Gastroesophageal sphincter (tissue), 4 donors: ENCODE measurements around the gene SPDYE1. TPM values are rescaled to one million over a fixed set of nuclear protein-coding genes. Genes with fewer than 3 reads are reported as not detected.
"Not testable (repeated sequence)": the region's sequence is repeated elsewhere in the genome, so short reads cannot be mapped to it uniquely, and the experiment has no call there.

ENCODE experiments used
- ATAC-seq: fragments of 150-250 bp; one replicate; pipeline ENCODE4 v1.9.1; 2016; ENCODE audit warnings: mild to moderate bottlenecking, moderate library complexity
- H3K27ac ChIP-seq, 4 donors: fragments of 200-600 bp; sonication (generic) in 3 of 4; 1 replicate in 3 of 4; 2 replicates in 1 of 4; pipeline ENCODE4 v1.5.1; 2016 to 2019
- H3K27me3 ChIP-seq: fragments of 200-600 bp; sonication (generic); one replicate; pipeline ENCODE4 v1.5.1; 2019
- H3K36me3 ChIP-seq, 2 donors: fragments of 200-600 bp; sonication (generic); one replicate each; pipeline ENCODE4 v1.5.1; 2019; ENCODE audit warnings: control low read depth in 1 of 2
- H3K4me1 ChIP-seq, 3 donors: fragments of 200-600 bp; sonication (generic); 1 replicate in 2 of 3; 2 replicates in 1 of 3; pipeline ENCODE4 v1.5.1; 2016 to 2019; ENCODE audit warnings: control low read depth in 2 of 3
- H3K4me3 ChIP-seq, 2 donors: fragments of 200-600 bp; sonication (generic); one replicate each; pipeline ENCODE4 v1.5.1; 2019; ENCODE audit warnings: mild to moderate bottlenecking in 1 of 2, moderate library complexity in 1 of 2
- H3K9me3 ChIP-seq, 3 donors: fragments of 200-600 bp; sonication (generic); one replicate each; pipeline ENCODE4 v1.5.1; 2017 to 2019; ENCODE audit warnings: control low read depth in 2 of 3
- CTCF ChIP-seq, 4 experiments: fragments of 200-600 bp in 2 of 4; fragments of 450-650 bp in 2 of 4; sonication (generic) in 1 of 4; IDR thresholded peaks; one replicate each; pipeline ENCODE4 v1.5.1; 2017 to 2019; ENCODE audit warnings: antibody characterized with exemption in 4 of 4, mild to moderate bottlenecking in 2 of 4, moderate library complexity in 2 of 4
- EP300 ChIP-seq: sonication (generic); formaldehyde crosslinking; IDR thresholded peaks from one replicate; pipeline ENCODE4 v1.6.1; 2017; ENCODE audit warnings: antibody characterized with exemption, mild to moderate bottlenecking
- POLR2A ChIP-seq, 2 donors: fragments of 450-650 bp; IDR thresholded peaks; one replicate each; pipeline ENCODE4 v1.6.1; 2017; ENCODE audit warnings: antibody characterized with exemption in 2 of 2, mild to moderate bottlenecking in 2 of 2, moderate library complexity in 1 of 2
- POLR2AphosphoS5 ChIP-seq: sonication (generic); formaldehyde crosslinking; IDR thresholded peaks from one replicate; pipeline ENCODE4 v1.6.1; 2017; ENCODE audit warnings: antibody characterized with exemption
- WGBS, 2 donors: methylation state at CpG; one replicate each; pipeline ENCODE4 v1.1.5; 2018; ENCODE audit warnings: low coverage in 1 of 2; 5-methylcytosine and 5-hydroxymethylcytosine counted together
- total RNA-seq, 4 donors: library from RNA; depleted of rRNA; stranded (reverse); fragments of >200 nt; gene quantifications; one replicate each; pipeline ENCODE4 v1.1.0, GENCODE V29; 2016

SPDYE1 gene
- total RNA-seq, 4 donors from 2014 or later, result not detected

GRCh38 chr7:44038553-44038952, 40.9 kb downstream of the SPDYE1 start:
- Histone ChIP-seq H3K4me1 (peaks cover 0 to 18% (median 0%) of the 10 kb centered on the region in 3 donors), H3K4me3 (peak overlapping the region in 1 of 2 donors; percentile 14), H3K27ac (peak overlapping the region in 2 of 4 donors; percentile 31 to 44)
- ATAC-seq, H3K27me3 ChIP-seq, H3K9me3 ChIP-seq, H3K36me3 ChIP-seq: not testable (repeated sequence)
- WGBS, 2 donors, result no CpG with 5 or more reads among the region's 12 CpGs

GRCh38 chr7:44038961-44039558, 41.4 kb downstream of the SPDYE1 start:
- WGBS, 2 donors, result 0% methylated on average over 3 of the region's 26 CpGs; no CpG with 5 or more reads in 1 of the 2 donors
- peaks cover 0 to 23% (median 4%) of the 10 kb centered on the region in 3 donors for H3K4me1 ChIP-seq
- peak overlapping the region; percentile 13 to 47 for H3K4me3 ChIP-seq
- peak; percentile 93 for ATAC-seq
- not testable (repeated sequence) for H3K36me3 ChIP-seq, H3K27me3 ChIP-seq, H3K9me3 ChIP-seq
- H3K27ac ChIP-seq, result peak overlapping the region; percentile 29 to 85 (median 81)
- TF ChIP-seq POLR2AphosphoS5, result peak; percentile 66

- no CpG with 5 or more reads among the region's 40 CpGs for WGBS, 2 donors
- H3K27me3 ChIP-seq, H3K36me3 ChIP-seq, H3K9me3 ChIP-seq, ATAC-seq: not testable (repeated sequence)
- Histone ChIP-seq H3K4me3 (peak overlapping the region; percentile 23 to 47), H3K4me1 (peaks cover 0 to 26% (median 4%) of the 10 kb centered on the region in 3 donors), H3K27ac (peak overlapping the region in 3 of 4 donors; percentile 66 to 73 (median 68))
These were observed 42.2 kb downstream of the SPDYE1 start for GRCh38 chr7:44039800-44040492.

- not testable (repeated sequence) for ATAC-seq, H3K9me3 ChIP-seq, H3K36me3 ChIP-seq, H3K27me3 ChIP-seq
- peak overlapping the region; percentile 22 to 47 for H3K4me3 ChIP-seq
- TF ChIP-seq CTCF (IDR thresholded peaks at IDR 0.05), result peak in 1 of 4 experiments; percentile 48
- peak overlapping the region in 2 of 4 donors; percentile 66 to 68 for H3K27ac ChIP-seq
- peaks cover 0 to 32% (median 6%) of the 10 kb centered on the region in 3 donors for H3K4me1 ChIP-seq
- no CpG with 5 or more reads among the region's 46 CpGs for WGBS, 2 donors
These were observed 42.8 kb downstream of the SPDYE1 start for GRCh38 chr7:44040493-44040891.

- Histone ChIP-seq H3K27me3 (no peaks in the 10 kb centered on the region), H3K36me3 (peaks cover 0 to 13% of the 10 kb centered on the region in 2 donors), H3K4me3 (no peak overlapping the region), H3K4me1 (peaks cover 0 to 49% (median 9%) of the 10 kb centered on the region in 3 donors), H3K27ac (no peak overlapping the region), H3K9me3 (no peaks in the 10 kb centered on the region)
- no peak for ATAC-seq
- WGBS, 2 donors, result 86% methylated on average over 2 of the region's 2 CpGs; no CpG with 5 or more reads in 1 of the 2 donors
- no peak for TF ChIP-seq CTCF (IDR thresholded peaks at IDR 0.05)
- TF ChIP-seq EP300, result no peak
- TF ChIP-seq POLR2AphosphoS5, result no peak
These were observed 44.5 kb downstream of the SPDYE1 start for GRCh38 chr7:44042221-44042620.

- H3K27me3 ChIP-seq, result no peaks in the 10 kb centered on the region
- H3K4me3 ChIP-seq, result peak overlapping the region; percentile 79 to 98
- WGBS, 2 donors, result 0 to 10% methylated on average over 4 to 5 of the region's 8 CpGs
- ATAC-seq, result no peak
- no peaks in the 10 kb centered on the region for H3K9me3 ChIP-seq
- peak overlapping the region; percentile 69 to 94 (median 90) for H3K27ac ChIP-seq
- TF ChIP-seq POLR2AphosphoS5, result no peak
- TF ChIP-seq POLR2A (IDR thresholded peaks at IDR 0.05), result no peak
- no peak for TF ChIP-seq EP300
- H3K4me1 ChIP-seq, result peaks cover 0 to 55% (median 9%) of the 10 kb centered on the region in 3 donors
- H3K36me3 ChIP-seq, result peaks cover 0 to 16% of the 10 kb centered on the region in 2 donors
These were observed 46.2 kb downstream of the SPDYE1 start for GRCh38 chr7:44043902-44044301.
